GM18909 (cell line): ENCODE data around the gene GNB4.

ENCODE experiments used
- ATAC-seq: cut with Tn5 transposase; IDR thresholded peaks from one replicate; pipeline ENCODE4 v1.9.1; 2021; ENCODE audit warnings: mild to moderate bottlenecking; ENCODE audit not compliant: unreplicated experiment, poor library complexity

GNB4 gene

DNA sequence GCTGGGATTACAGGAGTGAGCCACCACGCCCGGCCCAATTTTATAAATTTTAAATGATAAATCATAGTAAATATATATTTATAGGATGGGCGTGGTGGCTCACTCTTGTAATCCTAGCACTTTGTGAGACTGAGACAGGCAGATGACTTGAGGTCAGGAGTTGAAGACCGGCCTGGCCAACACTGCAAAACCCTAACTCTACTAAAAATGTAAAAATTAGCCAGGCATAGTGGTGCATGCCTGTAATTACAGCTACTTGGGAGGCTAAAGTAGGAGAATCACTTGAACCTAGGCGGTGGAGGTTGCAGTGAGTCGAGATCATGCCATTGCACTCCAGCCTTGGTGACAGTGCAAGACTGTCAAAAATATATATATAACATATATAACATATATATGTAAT is 77.3 kb downstream of the GNB4 start:
- no peak for ATAC-seq

DNA sequence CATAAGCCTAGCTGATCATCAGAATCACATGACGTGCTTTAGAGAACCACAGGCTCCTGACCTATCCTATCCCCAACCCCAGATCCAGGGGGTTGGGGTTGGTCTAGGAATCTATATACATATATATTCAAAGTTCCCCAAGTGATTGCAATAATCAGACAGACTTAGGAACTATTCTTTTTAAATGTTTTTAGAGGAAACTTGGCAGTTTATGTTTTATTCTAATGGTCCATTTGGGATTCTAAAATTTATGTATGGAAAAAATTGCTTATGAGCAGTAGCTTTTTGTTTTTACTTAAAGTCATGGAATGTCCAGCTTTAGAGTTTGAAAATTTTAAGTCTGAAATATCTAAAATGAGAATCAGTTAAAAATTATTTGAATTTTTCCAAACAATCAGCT is 81.6 kb downstream of the GNB4 start:
- no peak for ATAC-seq

DNA sequence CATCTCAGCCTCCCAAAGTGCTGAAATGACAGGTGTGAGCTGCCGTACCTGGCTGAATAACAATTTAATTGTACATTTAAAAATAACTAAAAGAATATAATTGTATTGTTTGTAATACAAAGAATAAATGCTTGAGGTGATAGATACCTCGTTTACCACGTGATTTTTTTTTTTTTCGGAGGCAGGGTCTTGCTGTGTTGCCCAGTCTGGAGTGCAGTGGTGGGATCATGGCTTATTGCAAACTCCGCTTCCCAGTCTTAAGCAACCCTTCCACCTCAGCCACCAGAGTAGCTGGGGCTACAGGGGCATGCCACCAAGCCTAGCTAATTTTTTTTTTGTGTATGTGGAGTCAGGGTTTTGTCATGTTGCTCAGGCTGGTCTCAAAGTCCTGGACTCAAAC is 87.9 kb downstream of the GNB4 start:
- no peak for ATAC-seq

DNA sequence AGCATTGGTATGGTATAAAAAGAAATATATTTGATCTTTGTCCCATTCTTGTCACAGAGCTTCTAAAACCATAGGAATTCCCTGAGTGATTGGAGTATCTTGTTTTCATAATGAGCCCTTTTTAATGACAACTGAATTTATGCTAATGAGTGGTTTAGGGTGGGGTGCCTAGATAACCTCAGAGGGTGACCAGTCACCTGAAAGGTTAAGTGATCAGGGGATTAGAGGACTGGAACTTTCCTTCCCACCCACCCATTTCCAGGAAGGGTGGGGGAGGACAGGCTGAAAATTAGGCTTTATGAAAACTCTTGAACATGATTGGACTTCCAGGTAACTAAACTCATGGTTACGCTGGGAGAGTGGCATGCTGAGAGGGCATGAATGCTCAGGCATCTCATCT is 95.3 kb downstream of the GNB4 start:
- no peak for ATAC-seq

DNA sequence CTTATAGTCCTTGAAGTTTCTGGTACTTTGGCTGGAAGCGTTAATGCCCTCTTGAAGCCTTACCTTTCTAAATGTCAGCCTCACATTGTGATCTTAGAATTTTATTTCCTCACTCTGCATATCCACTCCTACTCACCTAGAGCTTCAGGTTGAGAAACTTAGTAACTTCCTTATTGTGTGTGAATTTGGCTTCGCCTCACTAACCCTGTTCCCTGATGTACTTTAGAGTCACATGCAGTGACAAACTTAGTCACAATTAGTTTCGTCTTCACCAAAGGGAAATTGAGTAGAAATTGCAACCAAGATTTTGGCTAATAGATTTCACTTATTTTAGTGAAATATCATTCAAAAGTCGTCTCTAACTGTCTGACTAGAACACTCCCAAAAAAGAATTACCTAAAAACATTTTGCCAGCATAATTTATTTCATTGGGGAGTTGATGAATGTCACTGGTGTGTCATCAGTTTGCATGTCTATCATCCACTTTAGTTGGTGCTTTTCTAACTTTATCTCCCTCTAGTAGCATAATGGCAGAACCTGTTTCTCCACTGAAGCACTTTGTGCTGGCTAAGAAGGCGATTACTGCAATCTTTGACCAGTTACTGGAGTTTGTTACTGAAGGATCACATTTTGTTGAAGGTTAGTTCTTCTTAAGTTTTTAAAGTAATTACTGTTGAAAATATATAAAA is 102.8 kb downstream of the GNB4 start:
- peak; percentile 59 for ATAC-seq

DNA sequence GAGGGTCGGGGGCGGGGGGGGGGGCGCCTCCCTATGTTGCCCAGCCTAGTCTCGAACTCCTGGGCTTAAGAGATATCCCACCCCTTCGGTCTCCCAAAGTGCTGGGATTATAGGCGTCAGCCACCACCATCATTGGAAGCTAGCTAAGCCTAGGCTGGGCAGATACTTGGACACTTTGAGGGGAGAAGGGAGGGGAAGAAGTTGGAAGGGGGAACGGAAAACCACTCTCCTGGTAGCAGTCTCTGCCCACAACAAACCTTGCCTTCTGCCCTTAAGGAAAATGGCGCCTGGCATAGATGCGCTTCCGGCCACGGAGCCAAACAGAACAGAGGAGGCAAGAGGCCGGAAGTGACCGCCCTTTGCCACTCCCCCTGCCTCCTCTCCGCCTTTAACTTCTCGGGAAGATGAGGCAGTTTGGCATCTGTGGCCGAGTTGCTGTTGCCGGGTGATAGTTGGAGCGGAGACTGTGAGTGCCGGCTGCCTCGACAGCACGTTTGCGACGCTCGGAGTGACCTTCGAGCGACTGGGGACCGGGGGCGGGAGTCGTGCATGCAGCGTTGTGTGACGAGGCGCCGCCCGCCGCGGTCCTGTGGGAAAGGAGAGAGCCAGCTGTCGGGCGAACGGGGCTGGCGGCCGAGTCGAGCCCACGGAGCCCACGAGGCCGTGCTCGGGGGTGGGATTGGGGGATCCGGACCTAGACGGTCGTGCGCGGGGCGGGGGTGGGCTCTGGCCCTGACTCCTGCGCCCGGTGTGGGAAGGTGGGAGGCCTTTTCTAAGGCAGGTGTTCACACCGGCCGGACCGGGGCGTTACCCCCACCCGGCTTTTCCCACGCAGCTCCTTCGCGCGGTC is 103.7 kb downstream of the GNB4 start, which contains the start of gene MFN1:
MFN1 (plus strand) TSS at position 365 of the 850 bp plus-strand sequence. CDS start 1,143 bp downstream, outside the sequence.
- peak; percentile 95 for ATAC-seq
